Measurements from ENCODE around the gene MRPS27.
"Not testable (repeated sequence)": the region's sequence is repeated elsewhere in the genome, so short reads cannot be mapped to it uniquely, and the experiment has no call there.

Gene MRPS27

GRCh38 chr5:72197393-72197792 is 122.6 kb downstream of the MRPS27 start:
- no peak for DNase-seq

- no peak for DNase-seq
These were observed 124.5 kb downstream of the MRPS27 start for GRCh38 chr5:72195581-72195980.

- no peak for DNase-seq
These were observed 125.2 kb downstream of the MRPS27 start for GRCh38 chr5:72194846-72195245.

- no peak for DNase-seq
These were observed 128.6 kb downstream of the MRPS27 start for GRCh38 chr5:72191404-72191803.

GRCh38 chr5:72189146-72189545 is 130.9 kb downstream of the MRPS27 start:
- no peak for DNase-seq

GRCh38 chr5:72188166-72188565 is 131.9 kb downstream of the MRPS27 start:
- DNase-seq, result no peak

GRCh38 chr5:72187388-72188075 is 132.5 kb downstream of the MRPS27 start:
- DNase-seq, result no peak

GRCh38 chr5:72185496-72186329 is 134.3 kb downstream of the MRPS27 start:
- DNase-seq, result no peak

GRCh38 chr5:72184408-72184807 is 135.6 kb downstream of the MRPS27 start:
- no peak for DNase-seq

- no peak for DNase-seq
These were observed 136.9 kb downstream of the MRPS27 start for GRCh38 chr5:72183101-72183520.

GRCh38 chr5:72182686-72183085 is 137.4 kb downstream of the MRPS27 start:
- DNase-seq, result no peak

GRCh38 chr5:72180925-72181324 is 139.1 kb downstream of the MRPS27 start:
- DNase-seq, result no peak

- DNase-seq, result no peak
These were observed 140.1 kb downstream of the MRPS27 start for GRCh38 chr5:72179816-72180440.

- no peak for DNase-seq
These were observed 140.8 kb downstream of the MRPS27 start for GRCh38 chr5:72179028-72179815.

- DNase-seq, result no peak
These were observed 142.5 kb downstream of the MRPS27 start for GRCh38 chr5:72177538-72177937.

- DNase-seq, result no peak
These were observed 147.3 kb downstream of the MRPS27 start for GRCh38 chr5:72172786-72173185.

- no peak for DNase-seq
These were observed 148.4 kb downstream of the MRPS27 start for GRCh38 chr5:72171667-72172066.

- DNase-seq, result not testable (repeated sequence)
These were observed 148.9 kb downstream of the MRPS27 start for GRCh38 chr5:72171181-72171580.

- DNase-seq, result no peak
These were observed 149.9 kb downstream of the MRPS27 start for GRCh38 chr5:72170101-72170500.
